ENCODE data around the gene WDR18.

The WDR18 gene

DNA sequence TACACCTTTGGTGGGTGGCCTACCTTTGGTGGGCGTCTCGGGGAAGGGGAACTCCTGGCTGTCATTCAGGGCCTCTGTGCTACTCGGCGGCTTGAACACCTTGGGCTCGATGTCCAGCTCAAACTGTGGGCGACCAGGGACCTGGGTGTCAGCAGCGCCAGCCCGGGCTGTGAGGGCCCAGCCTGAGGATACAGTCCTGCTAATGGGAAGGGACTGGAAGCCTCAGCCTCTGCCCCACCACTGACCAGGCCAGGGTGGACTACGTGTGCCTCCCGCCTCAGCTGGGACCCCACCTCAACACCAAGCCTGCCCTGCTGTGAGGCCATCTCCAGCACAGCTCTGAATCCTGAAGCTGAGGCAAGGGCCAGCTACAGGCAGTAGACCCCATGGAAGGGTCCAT lies 29.1 kb downstream of the WDR18 start:
- in situ Hi-C loops (cut with HindIII; ENCODE audit: low pct_ligation_motif_present, low sequenced_read_pairs), result no loop called here
- no peak overlapping the region for H3K4me3 ChIP-seq (ENCODE audit: low read depth, low read length)
- no peak overlapping the region for H3K27ac ChIP-seq
- no peak for TF ChIP-seq CTCF (IDR thresholded peaks at IDR 0.05; ENCODE audit: low read depth, low read length, missing control alignments)
- no peaks in the 10 kb centered on the region for H3K27me3 ChIP-seq (replicated peaks)
- peaks cover 33% of the 10 kb centered on the region for H3K36me3 ChIP-seq (replicated peaks)
- no peak for DNase-seq

GRCh38 chr19:1014161-1015060 lies 30.3 kb downstream of the WDR18 start:
- H3K27ac ChIP-seq, result no peak overlapping the region
- no peak overlapping the region for H3K4me3 ChIP-seq (ENCODE audit: low read depth, low read length)
- in situ Hi-C loops (cut with HindIII; ENCODE audit: low pct_ligation_motif_present, low sequenced_read_pairs), result no loop called here
- peaks cover 29% of the 10 kb centered on the region for H3K36me3 ChIP-seq (replicated peaks)
- TF ChIP-seq CTCF (IDR thresholded peaks at IDR 0.05; ENCODE audit: low read depth, low read length, missing control alignments), result no peak
- no peaks in the 10 kb centered on the region for H3K27me3 ChIP-seq (replicated peaks)
- DNase-seq, result no peak

DNA sequence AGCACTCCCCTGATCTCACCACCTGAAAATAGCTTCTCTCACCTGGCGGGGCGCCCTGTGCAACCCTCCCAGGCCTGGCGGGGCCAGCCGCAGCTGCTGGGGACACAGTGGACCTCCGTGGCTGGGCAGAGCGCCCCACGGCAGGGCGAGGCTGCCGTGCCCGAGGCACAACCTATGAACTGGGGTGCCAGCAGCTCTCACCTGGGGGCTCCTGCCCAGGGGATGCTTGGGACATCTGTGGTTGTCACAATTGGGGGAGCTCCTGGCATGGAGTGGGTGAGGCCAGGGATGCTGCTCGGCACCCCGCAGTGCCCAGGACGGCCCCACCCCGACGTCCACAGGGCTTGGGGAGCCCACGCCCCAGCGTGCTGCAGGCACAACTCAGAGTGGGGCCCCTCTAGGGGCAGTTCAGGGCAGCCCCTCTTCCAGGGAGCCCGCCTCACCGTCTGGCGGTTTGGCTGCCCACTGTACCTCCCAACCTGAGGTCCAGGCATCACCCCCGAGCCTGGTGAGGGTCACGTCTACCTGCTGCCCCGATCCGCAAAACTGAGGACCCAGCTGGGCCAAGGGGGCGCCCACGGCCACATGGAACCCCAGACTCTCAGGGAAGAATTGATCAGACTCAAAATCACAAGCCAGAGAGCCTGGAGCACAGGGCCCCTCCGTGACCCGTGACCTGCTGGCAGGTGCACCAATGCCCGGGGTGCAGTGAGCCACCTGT lies 31.1 kb downstream of the WDR18 start:
- in situ Hi-C loops (cut with HindIII; ENCODE audit: low pct_ligation_motif_present, low sequenced_read_pairs), result no loop called here
- Histone ChIP-seq H3K36me3 (replicated peaks) (peaks cover 23% of the 10 kb centered on the region), H3K27me3 (replicated peaks) (no peaks in the 10 kb centered on the region), H3K27ac (no peak overlapping the region), H3K4me3 (ENCODE audit: low read depth, low read length) (no peak overlapping the region)
- TF ChIP-seq CTCF (IDR thresholded peaks at IDR 0.05; ENCODE audit: low read depth, low read length, missing control alignments), result no peak
- DNase-seq, result no peak

GRCh38 chr19:1015782-1016646 lies 31.9 kb downstream of the WDR18 start:
- Histone ChIP-seq H3K27ac (peak overlapping the region; percentile 40), H3K36me3 (replicated peaks) (peaks cover 16% of the 10 kb centered on the region)
- in situ Hi-C loops (cut with HindIII; ENCODE audit: low pct_ligation_motif_present, low sequenced_read_pairs), result no loop called here

More at GRCh38 chr19:1015782-1016646, 31.9 kb downstream of the WDR18 start:
- H3K4me3 ChIP-seq (ENCODE audit: low read depth, low read length), result no peak overlapping the region
- no peak for DNase-seq
- no peak for TF ChIP-seq CTCF (IDR thresholded peaks at IDR 0.05; ENCODE audit: low read depth, low read length, missing control alignments)
- no peaks in the 10 kb centered on the region for H3K27me3 ChIP-seq (replicated peaks)
